ENCODE data around the gene PACRG. TPM values are rescaled to one million over a fixed set of nuclear protein-coding genes. Genes with fewer than 3 reads are reported as not detected.

PACRG gene
- total RNA-seq, 1 donor = 1.4 TPM

- TF ChIP-seq, protein P1, sequence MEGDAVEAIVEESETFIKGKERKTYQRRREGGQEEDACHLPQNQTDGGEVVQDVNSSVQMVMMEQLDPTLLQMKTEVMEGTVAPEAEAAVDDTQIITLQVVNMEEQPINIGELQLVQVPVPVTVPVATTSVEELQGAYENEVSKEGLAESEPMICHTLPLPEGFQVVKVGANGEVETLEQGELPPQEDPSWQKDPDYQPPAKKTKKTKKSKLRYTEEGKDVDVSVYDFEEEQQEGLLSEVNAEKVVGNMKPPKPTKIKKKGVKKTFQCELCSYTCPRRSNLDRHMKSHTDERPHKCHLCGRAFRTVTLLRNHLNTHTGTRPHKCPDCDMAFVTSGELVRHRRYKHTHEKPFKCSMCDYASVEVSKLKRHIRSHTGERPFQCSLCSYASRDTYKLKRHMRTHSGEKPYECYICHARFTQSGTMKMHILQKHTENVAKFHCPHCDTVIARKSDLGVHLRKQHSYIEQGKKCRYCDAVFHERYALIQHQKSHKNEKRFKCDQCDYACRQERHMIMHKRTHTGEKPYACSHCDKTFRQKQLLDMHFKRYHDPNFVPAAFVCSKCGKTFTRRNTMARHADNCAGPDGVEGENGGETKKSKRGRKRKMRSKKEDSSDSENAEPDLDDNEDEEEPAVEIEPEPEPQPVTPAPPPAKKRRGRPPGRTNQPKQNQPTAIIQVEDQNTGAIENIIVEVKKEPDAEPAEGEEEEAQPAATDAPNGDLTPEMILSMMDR (IDR thresholded peaks at IDR 0.05; ENCODE audit: extremely low read depth, low read depth, low read length) = no peak
- no peaks in the 10 kb centered on the region for H3K36me3 ChIP-seq (ENCODE audit: insufficient read depth, low read length)
- H4K20me1 ChIP-seq (ENCODE audit: insufficient read depth, low read length) = no peaks in the 10 kb centered on the region
- no peak overlapping the region for H3K4me2 ChIP-seq (ENCODE audit: insufficient read depth, low read length)
- no peak overlapping the region for H3K27ac ChIP-seq (ENCODE audit: low read depth, low read length)
- H3K79me2 ChIP-seq (ENCODE audit: insufficient read depth, low read length) = no peaks in the 10 kb centered on the region
- no peak overlapping the region for H3K4me3 ChIP-seq (ENCODE audit: insufficient read depth, low read length)
- H2AFZ ChIP-seq (ENCODE audit: low read length) = no peak overlapping the region
- no peak for DNase-seq (ENCODE audit: insufficient read length, low spot score, missing footprints)
- no peaks in the 10 kb centered on the region for H3K9me3 ChIP-seq (ENCODE audit: low read depth, low read length)
- H3K27me3 ChIP-seq (ENCODE audit: insufficient read depth, low read length) = no peaks in the 10 kb centered on the region
- no peaks in the 10 kb centered on the region for H3K4me1 ChIP-seq (ENCODE audit: insufficient read depth, low read length)
Measured at GRCh38 chr6:163187606-163188005, 459.8 kb downstream of the PACRG start.

DNA sequence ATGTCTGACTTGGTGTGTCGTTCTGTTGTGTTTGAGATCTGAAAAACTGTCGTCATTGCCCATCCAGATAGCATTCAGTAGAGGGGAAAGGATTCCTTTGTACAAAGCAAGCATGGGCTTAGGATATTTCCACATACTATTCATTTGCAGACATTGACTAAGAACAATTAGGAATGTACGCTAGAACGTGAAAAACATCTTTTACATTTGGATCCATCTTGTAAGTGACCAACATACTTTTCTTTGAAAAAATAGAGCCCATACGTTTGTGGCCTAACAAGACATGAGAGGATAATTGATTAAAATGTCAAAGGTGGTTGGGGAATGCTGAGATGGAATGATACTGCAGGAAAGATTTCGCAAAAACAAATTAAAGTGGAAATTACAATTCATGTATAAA is 461.0 kb downstream of the PACRG start:
- TF ChIP-seq, protein P1 (IDR thresholded peaks at IDR 0.05; ENCODE audit: extremely low read depth, low read depth, low read length) = no peak
- Histone ChIP-seq H3K27ac (ENCODE audit: low read depth, low read length) (no peak overlapping the region), H3K79me2 (ENCODE audit: insufficient read depth, low read length) (no peaks in the 10 kb centered on the region), H2AFZ (ENCODE audit: low read length) (no peak overlapping the region), H3K36me3 (ENCODE audit: insufficient read depth, low read length) (no peaks in the 10 kb centered on the region), H3K27me3 (ENCODE audit: insufficient read depth, low read length) (no peaks in the 10 kb centered on the region), H3K9me3 (ENCODE audit: low read depth, low read length) (no peaks in the 10 kb centered on the region), H4K20me1 (ENCODE audit: insufficient read depth, low read length) (no peaks in the 10 kb centered on the region), H3K4me2 (ENCODE audit: insufficient read depth, low read length) (no peak overlapping the region), H3K4me1 (ENCODE audit: insufficient read depth, low read length) (no peaks in the 10 kb centered on the region), H3K4me3 (ENCODE audit: insufficient read depth, low read length) (no peak overlapping the region)
- no peak for DNase-seq (ENCODE audit: insufficient read length, low spot score, missing footprints)

GRCh38 chr6:163189609-163190008 is 461.8 kb downstream of the PACRG start:
- H3K4me1 ChIP-seq (ENCODE audit: insufficient read depth, low read length) = no peaks in the 10 kb centered on the region
- H3K4me2 ChIP-seq (ENCODE audit: insufficient read depth, low read length) = no peak overlapping the region
- H2AFZ ChIP-seq (ENCODE audit: low read length) = no peak overlapping the region
- no peaks in the 10 kb centered on the region for H3K79me2 ChIP-seq (ENCODE audit: insufficient read depth, low read length)
- H3K27ac ChIP-seq (ENCODE audit: low read depth, low read length) = no peak overlapping the region
- H3K36me3 ChIP-seq (ENCODE audit: insufficient read depth, low read length) = no peaks in the 10 kb centered on the region
- TF ChIP-seq, protein P1 (IDR thresholded peaks at IDR 0.05; ENCODE audit: extremely low read depth, low read depth, low read length) = no peak
- DNase-seq (ENCODE audit: insufficient read length, low spot score, missing footprints) = no peak
- H3K9me3 ChIP-seq (ENCODE audit: low read depth, low read length) = no peaks in the 10 kb centered on the region
- H4K20me1 ChIP-seq (ENCODE audit: insufficient read depth, low read length) = no peaks in the 10 kb centered on the region
- H3K27me3 ChIP-seq (ENCODE audit: insufficient read depth, low read length) = no peaks in the 10 kb centered on the region
- H3K4me3 ChIP-seq (ENCODE audit: insufficient read depth, low read length) = no peak overlapping the region

- Histone ChIP-seq H4K20me1 (ENCODE audit: insufficient read depth, low read length) (no peaks in the 10 kb centered on the region), H3K27me3 (ENCODE audit: insufficient read depth, low read length) (no peaks in the 10 kb centered on the region), H3K79me2 (ENCODE audit: insufficient read depth, low read length) (no peaks in the 10 kb centered on the region), H3K4me2 (ENCODE audit: insufficient read depth, low read length) (no peak overlapping the region), H3K4me1 (ENCODE audit: insufficient read depth, low read length) (no peaks in the 10 kb centered on the region), H3K4me3 (ENCODE audit: insufficient read depth, low read length) (no peak overlapping the region), H3K27ac (ENCODE audit: low read depth, low read length) (no peak overlapping the region), H3K9me3 (ENCODE audit: low read depth, low read length) (no peaks in the 10 kb centered on the region), H3K36me3 (ENCODE audit: insufficient read depth, low read length) (no peaks in the 10 kb centered on the region), H2AFZ (ENCODE audit: low read length) (no peak overlapping the region)
- TF ChIP-seq, protein P1 (IDR thresholded peaks at IDR 0.05; ENCODE audit: extremely low read depth, low read depth, low read length) = no peak
- no peak for DNase-seq (ENCODE audit: insufficient read length, low spot score, missing footprints)
Measured at GRCh38 chr6:163190786-163191185, 463.0 kb downstream of the PACRG start.
